GM19328 (cell line): ENCODE data around the gene IGFBP2.

Source experiments
- ATAC-seq: cut with Tn5 transposase; IDR thresholded peaks from one replicate; pipeline ENCODE4 v1.9.1; 2021; ENCODE audit warnings: mild to moderate bottlenecking, moderate library complexity; ENCODE audit not compliant: unreplicated experiment

Gene IGFBP2

GRCh38 chr2:216700088-216700567 is 66.9 kb downstream of the IGFBP2 start:
- ATAC-seq: no peak

- no peak for ATAC-seq
These were observed 67.6 kb downstream of the IGFBP2 start for GRCh38 chr2:216700781-216701180.

GRCh38 chr2:216701544-216701943 is 68.3 kb downstream of the IGFBP2 start:
- no peak for ATAC-seq

GRCh38 chr2:216702756-216703155 is 69.5 kb downstream of the IGFBP2 start:
- no peak for ATAC-seq

- ATAC-seq: no peak
These were observed 77.5 kb downstream of the IGFBP2 start for GRCh38 chr2:216710551-216711301.

GRCh38 chr2:216711348-216711747 is 78.1 kb downstream of the IGFBP2 start:
- no peak for ATAC-seq

GRCh38 chr2:216713691-216714336 is 80.6 kb downstream of the IGFBP2 start:
- ATAC-seq: no peak
